GM12878 (cell line): ENCODE data around the gene GCKR. TPM values are rescaled to one million over a fixed set of nuclear protein-coding genes. Genes with fewer than 3 reads are reported as not detected.

Experiments
- ATAC-seq: fragments of 200-7000 bp; cut with Tn5 transposase; 3 replicates; pipeline ENCODE4 v1.9.1; 2020; ENCODE audit warnings: mild to moderate bottlenecking, moderate library complexity
- BruUV-seq: library from RNA; stranded (reverse); fragments of 400-500 nt; replicated peaks from 2 replicates; lab custom pipeline; 2021; lab: Mats Ljungman, UMichigan
- CTCF ChIA-PET: fragments of 300-600 bp; sonication (Branson Sonifier 250); formaldehyde crosslinking; extraction: SDS; loops from one replicate; lab custom pipeline; 2021; ENCODE audit warnings: inconsistent platforms; lab: Yijun Ruan, JAX
- POLR2A ChIA-PET: fragments of 350-600 bp; formaldehyde crosslinking; extraction: SDS; loops from one replicate; lab custom pipeline; 2021; ENCODE audit warnings: inconsistent platforms; lab: Charles Lee
- RAD21 ChIA-PET: fragments of 300-600 bp; sonication (Branson Sonifier 250); formaldehyde crosslinking; loops from one replicate; lab custom pipeline; 2023; ENCODE audit warnings: antibody characterized with exemption; ENCODE audit not compliant: unreplicated experiment; lab: Charles Lee
- SMC1A ChIA-PET: fragments of 300-600 bp; sonication (Branson Sonifier 250); formaldehyde crosslinking; loops from one replicate; lab custom pipeline; 2023; ENCODE audit not compliant: unreplicated experiment, uncharacterized antibody; lab: Charles Lee
- DNase-seq: peaks from one replicate; pipeline ENCODE4 v3.0.0-alpha.2; 2011; ENCODE audit warnings: low read depth, low spot score
- FAIRE-seq: peaks from 3 replicates; lab custom pipeline; 2011; peaks lifted over from hg19 to GRCh38; lab: Jason Lieb, UNC
- H2AFZ ChIP-seq: 2 replicates; pipeline ENCODE4 v1.6.0; 2011; ENCODE audit warnings: low read depth, low read length, control low read depth; ENCODE audit not compliant: control insufficient read depth
- H3K27ac ChIP-seq: 2 replicates; pipeline ENCODE4 v1.5.1; 2011; ENCODE audit warnings: control low read depth; ENCODE audit not compliant: control insufficient read depth, insufficient read depth
- H3K27me3 ChIP-seq, 2 experiments: replicated peaks in 1 of 2; 2 replicates each; pipeline versions ENCODE4 v1.6.0 to v1.6.1; 2011; ENCODE audit warnings: low read length in 1 of 2; ENCODE audit not compliant: control insufficient read depth in 2 of 2, insufficient read depth in 2 of 2
- H3K36me3 ChIP-seq, 2 experiments: 2 replicates each; pipeline ENCODE4 v1.5.1; 2011; ENCODE audit warnings: low read length in 1 of 2; ENCODE audit not compliant: control insufficient read depth in 2 of 2, insufficient read depth in 2 of 2
- H3K4me1 ChIP-seq: 2 replicates; pipeline ENCODE4 v1.6.1; 2011; ENCODE audit warnings: mild to moderate bottlenecking, low read length, moderate library complexity, mixed read lengths; ENCODE audit not compliant: control insufficient read depth, insufficient read depth
- H3K4me2 ChIP-seq: 2 replicates; pipeline ENCODE4 v1.6.0; 2011; ENCODE audit warnings: control low read depth; ENCODE audit not compliant: control insufficient read depth, insufficient read depth
- H3K4me3 ChIP-seq: fragments of 200-600 bp; sonication (generic); 2 replicates; pipeline ENCODE4 v1.5.1; 2016
- H3K79me2 ChIP-seq: 2 replicates; pipeline ENCODE4 v1.6.0; 2011; ENCODE audit warnings: low read length; ENCODE audit not compliant: control insufficient read depth, insufficient read depth
- H3K9ac ChIP-seq: 2 replicates; pipeline ENCODE4 v1.8.0; 2011; ENCODE audit warnings: low read length, control low read depth, mixed read lengths; ENCODE audit not compliant: control insufficient read depth, insufficient read depth
- H3K9me3 ChIP-seq: replicated peaks from 3 replicates; pipeline ENCODE4 v1.5.1; 2011; ENCODE audit warnings: mild to moderate bottlenecking, low read length; ENCODE audit not compliant: control insufficient read depth, insufficient read depth
- H4K20me1 ChIP-seq: 2 replicates; pipeline ENCODE4 v1.6.0; 2011; ENCODE audit not compliant: control insufficient read depth, insufficient read depth
- ATF7 ChIP-seq: fragments of 450-650 bp; IDR thresholded peaks from 2 replicates; pipeline ENCODE4 v1.6.1; 2016; ENCODE audit warnings: low read depth, mild to moderate bottlenecking
- CEBPZ ChIP-seq: fragments of 150-350 bp; IDR thresholded peaks from 2 replicates; pipeline ENCODE4 v1.6.1; 2016; ENCODE audit warnings: low read depth, low read length
- CHD1 ChIP-seq: IDR thresholded peaks from 2 replicates; pipeline ENCODE4 v1.6.1; 2012; ENCODE audit warnings: low read depth, low read length, improper control_type of control experiment
- FOS ChIP-seq: IDR thresholded peaks from 3 replicates; pipeline ENCODE4 v1.6.1; 2011; ENCODE audit warnings: borderline replicate concordance; ENCODE audit not compliant: insufficient read length; ENCODE audit errors: extremely low read depth
- GABPA ChIP-seq: IDR thresholded peaks from 2 replicates; pipeline ENCODE4 v1.6.1; 2014; ENCODE audit warnings: antibody characterized with exemption, low read depth, mild to moderate bottlenecking, inconsistent platforms
- KDM1A ChIP-seq: fragments of 200-600 bp; sonication (generic); IDR thresholded peaks from 2 replicates; pipeline ENCODE4 v1.6.1; 2016; ENCODE audit warnings: borderline replicate concordance
- NBN ChIP-seq: fragments of 450-650 bp; IDR thresholded peaks from 2 replicates; pipeline ENCODE4 v1.6.1; 2016
- PAX5 ChIP-seq: IDR thresholded peaks from 2 replicates; pipeline ENCODE4 v1.6.1; 2011; ENCODE audit warnings: low read depth, low read length, borderline replicate concordance
- PBX3 ChIP-seq: IDR thresholded peaks from 2 replicates; pipeline ENCODE4 v1.6.1; 2011; ENCODE audit warnings: mild to moderate bottlenecking, low read depth, low read length, moderate library complexity; ENCODE audit not compliant: insufficient replicate concordance
- RAD21 ChIP-seq: IDR thresholded peaks from 2 replicates; pipeline ENCODE4 v1.6.1; 2011; ENCODE audit warnings: mild to moderate bottlenecking, low read depth, low read length, moderate library complexity; ENCODE audit not compliant: insufficient read depth
- SMAD5 ChIP-seq: IDR thresholded peaks from 2 replicates; pipeline ENCODE4 v1.6.1; 2016; ENCODE audit warnings: antibody characterized with exemption, low read depth
- SPI1 ChIP-seq: IDR thresholded peaks from 2 replicates; pipeline ENCODE4 v1.6.1; 2011; ENCODE audit warnings: low read depth, mild to moderate bottlenecking, low read length, moderate library complexity, borderline replicate concordance; ENCODE audit not compliant: insufficient read depth
- ZNF592 ChIP-seq: fragments of 450-650 bp; IDR thresholded peaks from 2 replicates; pipeline ENCODE4 v1.6.1; 2017; ENCODE audit warnings: mild to moderate bottlenecking, moderate library complexity
- WGBS: methylation state at CpG from one replicate; pipeline ENCODE4 v1.1.6; 2016; ENCODE audit warnings: low lambda C conversion rate; ENCODE audit not compliant: insufficient replicate concordance, insufficient coverage; ENCODE audit errors: missing lambda C conversion rate; 5-methylcytosine and 5-hydroxymethylcytosine counted together
- in situ Hi-C: fragments of 300-500 bp; cut with MboI; formaldehyde crosslinking; loops from 9 replicates; pipeline ENCODE4 v1.14.3; 2018; ENCODE audit warnings: mixed read lengths
- intact Hi-C: fragments of 100-400 bp; cut with micrococcal nuclease; formaldehyde crosslinking; loops from one replicate; pipeline ENCODE4 v1.14.2; 2022; ENCODE audit not compliant: unreplicated experiment
- polyA plus RNA-seq, 11 experiments: library from polyadenylated mRNA; depleted of rRNA in 4 of 11; unstranded in 6 of 11; stranded (reverse) in 5 of 11; fragments of >200 nt; fragmentation: Nextera tagmentation in 4 of 11; fragmentation: Illumina TruSeq in 1 of 11; extraction: Ambion mirVana in 4 of 11; extraction: Trizol in 1 of 11; gene quantifications; 1 replicate in 1 of 11; 2 replicates in 10 of 11; pipeline versions ENCODE4 v1.2.1 to v1.2.3, GENCODE V29; 2011 to 2016; ENCODE audit warnings: inconsistent platforms in 2 of 11, missing spikeins in 2 of 11, low read depth in 1 of 11
- total RNA-seq, 4 experiments: library from RNA; depleted of rRNA in 3 of 4; stranded (reverse); fragments of >200 nt in 3 of 4; fragmentation: Illumina TruSeq in 1 of 4; extraction: Trizol in 1 of 4; gene quantifications; 2 replicates each; pipeline versions ENCODE4 v1.2.1 to v1.2.3, GENCODE V29; 2013 to 2021

The GCKR gene
- total and polyA plus RNA-seq, 10 of the 15 experiments (the other 5 are each of a cell fraction or from before 2014, with no cell fraction given): not detected

- no peaks in the 10 kb centered on the region for H4K20me1 ChIP-seq
- no TSS peak for BruUV-seq
- no peak for ATAC-seq
- no peak overlapping the region for H3K4me2 ChIP-seq
- in situ Hi-C loops: no loop called here
- no peak overlapping the region for H2AFZ ChIP-seq
- DNase-seq: no peak
- ChIA-PET POLR2A (interaction anchor here (0.6 kb wide), 1 partner anchor 644 kb away, joined by 3 read pairs; no protein-coding TSS in a partner anchor), RAD21 (no interaction called here), CTCF (interaction anchor here (0.6 to 1.3 kb wide), 2 partner anchors 182 to 955 kb away, joined by 3 to 4 read pairs; no protein-coding TSS in a partner anchor), SMC1A (no interaction called here)
- intact Hi-C loops: no loop called here
- H3K27ac ChIP-seq: no peak overlapping the region
- H3K4me1 ChIP-seq: no peaks in the 10 kb centered on the region
- no peak for FAIRE-seq
- peaks cover 0 to 2% of the 10 kb centered on the region in 2 experiments; a peak in 3 of 4 replicates for H3K27me3 ChIP-seq
- H3K36me3 ChIP-seq: no peaks in the 10 kb centered on the region
- no peak overlapping the region for H3K4me3 ChIP-seq
- no peaks in the 10 kb centered on the region for H3K79me2 ChIP-seq
- no peak overlapping the region for H3K9ac ChIP-seq
- WGBS: 54% methylated on average over 4 of the region's 4 CpGs
- H3K9me3 ChIP-seq: no peaks in the 10 kb centered on the region
- no peak for TF ChIP-seq GABPA
- TF ChIP-seq PAX5: no peak
- no peak for TF ChIP-seq ZNF592
- TF ChIP-seq SMAD5: no peak
- no peak for TF ChIP-seq ATF7
- TF ChIP-seq FOS: no peak
- TF ChIP-seq KDM1A: no peak
- no peak for TF ChIP-seq NBN
- TF ChIP-seq PBX3: no peak
- TF ChIP-seq RAD21: no peak
- TF ChIP-seq SPI1: no peak
- TF ChIP-seq CEBPZ: no peak
- no peak for TF ChIP-seq CHD1
Observed at GRCh38 chr2:27502142-27502541, 5.5 kb downstream of the GCKR start.
